GM12864 (cell line): Measurements from ENCODE around the gene HIGD1A.

Source experiments
- DNase-seq: peaks from one replicate; pipeline ENCODE4 v3.0.0-alpha.2; 2011; ENCODE audit warnings: low read depth
- H3K4me3 ChIP-seq: 2 replicates; pipeline ENCODE4 v1.5.1; 2011; ENCODE audit warnings: mild to moderate bottlenecking, low read depth, low read length, control low read depth
- CTCF ChIP-seq: IDR thresholded peaks from 2 replicates; pipeline ENCODE4 v1.5.1; 2011; ENCODE audit warnings: low read depth, mild to moderate bottlenecking, moderate library complexity, low read length, control low read depth, inconsistent platforms; ENCODE audit errors: missing control alignments

Gene HIGD1A

GRCh38 chr3:42736531-42736930 lies 67.8 kb downstream of the HIGD1A start:
- H3K4me3 ChIP-seq, result no peak overlapping the region
- DNase-seq, result no peak
- TF ChIP-seq CTCF, result no peak

DNA sequence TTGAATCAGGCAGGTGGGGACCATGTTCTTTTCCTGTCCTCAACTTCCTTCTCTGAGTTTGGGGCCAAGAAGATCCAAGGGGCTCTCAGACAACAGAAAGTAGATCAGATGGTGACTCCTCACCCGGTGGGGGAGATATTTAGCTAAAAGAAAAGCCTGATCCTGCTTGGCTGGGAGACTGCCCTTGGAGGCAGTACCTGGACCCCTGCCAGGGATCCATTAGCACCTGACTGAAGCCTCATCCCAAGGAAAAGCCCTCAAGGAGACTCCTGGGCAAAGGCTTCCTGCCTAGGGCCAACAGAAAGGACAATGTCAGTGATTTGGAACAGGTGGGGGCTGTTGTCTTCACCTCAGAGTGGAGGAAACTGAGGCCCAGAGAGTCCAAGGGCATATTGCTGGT lies 68.2 kb downstream of the HIGD1A start:
- no peak for DNase-seq
- H3K4me3 ChIP-seq, result no peak overlapping the region
- no peak for TF ChIP-seq CTCF

- H3K4me3 ChIP-seq, result no peak overlapping the region
- no peak for TF ChIP-seq CTCF
- DNase-seq, result no peak
These were observed 68.7 kb downstream of the HIGD1A start for GRCh38 chr3:42735615-42736014.

DNA sequence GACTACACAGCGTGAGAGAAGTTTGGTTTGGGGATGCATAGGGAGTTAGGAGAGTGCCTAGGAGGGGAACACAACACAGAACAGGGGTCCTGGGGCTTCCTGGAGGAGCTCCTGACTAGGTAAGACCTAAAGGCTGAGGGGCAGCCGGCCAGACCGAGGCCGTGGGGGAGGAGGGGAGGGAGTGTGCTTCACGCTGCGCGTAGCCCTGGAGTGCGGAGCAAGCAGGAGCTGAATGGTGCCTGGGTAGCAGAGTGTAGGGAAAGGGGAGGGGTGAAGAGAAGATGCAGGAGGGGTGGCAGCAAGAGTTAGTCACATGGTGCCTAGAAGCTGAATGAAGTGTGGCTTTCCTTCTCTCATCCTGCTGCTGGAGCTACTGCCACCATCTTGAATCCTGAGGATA lies 69.3 kb downstream of the HIGD1A start:
- TF ChIP-seq CTCF, result no peak
- DNase-seq, result no peak
- no peak overlapping the region for H3K4me3 ChIP-seq

DNA sequence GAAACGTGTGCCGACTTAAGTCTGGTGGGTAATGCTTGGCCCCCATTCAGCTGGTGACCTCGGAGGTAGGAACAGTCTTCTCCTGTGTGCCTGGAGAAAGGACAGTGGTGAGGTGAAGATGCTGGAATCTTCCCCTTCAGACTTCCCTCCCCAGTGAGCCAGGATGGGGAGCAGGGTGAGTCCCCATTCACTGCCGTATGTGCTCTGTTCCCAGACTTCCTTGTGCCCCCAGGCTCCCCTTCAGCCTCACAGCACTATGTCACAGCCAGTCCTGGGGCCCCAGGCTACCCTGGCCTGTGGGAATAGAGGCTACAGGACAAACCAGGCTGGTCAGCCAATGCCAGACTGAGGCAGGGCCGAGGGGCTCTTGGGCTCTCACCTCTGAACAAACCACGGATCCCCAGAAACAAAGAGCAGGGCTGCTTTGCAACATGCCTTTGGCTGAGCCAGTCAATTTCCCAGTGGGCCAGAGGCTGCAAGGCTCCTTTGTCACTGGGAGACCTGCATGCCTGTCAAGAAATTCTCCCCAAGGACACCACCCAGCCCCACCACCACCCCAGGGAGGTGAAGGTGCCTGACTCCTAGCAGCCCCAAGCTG lies 69.9 kb downstream of the HIGD1A start:
- no peak for TF ChIP-seq CTCF
- H3K4me3 ChIP-seq, result no peak overlapping the region
- no peak for DNase-seq

DNA sequence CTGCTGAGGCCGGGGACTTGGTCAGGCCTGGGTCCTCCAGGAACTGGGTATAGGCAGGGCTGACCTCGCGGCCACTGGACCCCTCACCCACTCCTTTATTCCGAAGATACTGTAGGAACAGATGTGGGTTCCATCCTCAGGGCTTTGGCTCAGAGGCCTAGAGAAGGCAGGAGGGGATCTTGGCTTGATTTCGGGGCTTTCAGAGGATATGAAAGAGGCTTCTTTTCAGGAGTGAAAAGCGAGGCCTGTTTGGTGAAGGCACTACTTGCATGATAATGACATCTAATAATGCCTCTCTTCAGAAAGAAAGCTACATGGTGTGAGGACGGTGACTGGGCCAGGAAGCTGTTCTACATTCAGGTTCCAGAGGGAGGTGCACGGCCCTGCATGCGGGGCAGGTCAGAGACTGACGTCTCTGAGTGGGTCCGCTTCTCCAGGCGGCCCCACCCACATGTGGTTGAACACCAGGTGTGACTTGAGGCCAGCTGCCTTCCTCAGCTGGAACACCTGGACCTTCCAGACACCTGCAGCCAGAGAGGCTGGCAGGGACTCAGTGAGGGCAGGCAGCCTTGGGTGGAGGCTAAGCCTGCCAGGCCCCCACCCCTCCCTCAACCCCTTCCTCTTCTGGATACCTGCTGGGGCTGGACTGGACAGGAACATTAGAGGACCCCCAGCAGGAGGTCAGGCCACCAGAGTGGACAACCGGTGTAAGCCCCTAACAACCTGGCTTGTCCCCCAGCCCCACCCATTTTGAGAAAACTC lies 70.6 kb downstream of the HIGD1A start:
- H3K4me3 ChIP-seq, result no peak overlapping the region
- no peak for TF ChIP-seq CTCF
- no peak for DNase-seq
